ENCODE results near the gene DYNLRB1. TPM values are rescaled to one million over a fixed set of nuclear protein-coding genes. Genes with fewer than 3 reads are reported as not detected.

Gene DYNLRB1
- total RNA-seq, result 66.5 and 85.2 TPM in 2 replicates

GRCh38 chr20:34516247-34517113, at the start of gene DYNLRB1:
DYNLRB1 (plus strand) TSS chr20:34516422; CDS start chr20:34516459, 37 bp downstream.

GRCh38 chr20:34558320-34559218, 42.3 kb downstream of the DYNLRB1 start, which contains the start of gene MAP1LC3A:
MAP1LC3A (plus strand) TSS chr20:34558718; CDS start chr20:34558869, 151 bp downstream.

Other genes with a start within 250 kb of the DYNLRB1 start
- 77.3 and 86.5 TPM in 2 replicates for gene AHCY, start 213.1 kb upstream of the DYNLRB1 start, total RNA-seq
- gene ITCH, start 153.1 kb upstream of the DYNLRB1 start, total RNA-seq, result 74.9 and 78.0 TPM in 2 replicates
- 14.7 TPM in 2 replicates for gene MAP1LC3A, start 42.3 kb downstream of the DYNLRB1 start, total RNA-seq
- gene PIGU, start 160.7 kb downstream of the DYNLRB1 start, total RNA-seq, result 6.3 and 8.5 TPM in 2 replicates
- gene TP53INP2, start 187.9 kb downstream of the DYNLRB1 start, total RNA-seq, result 4.0 and 8.5 TPM in 2 replicates

Measured in aortic smooth muscle cell (primary cell).